Muscle layer of duodenum (tissue), 2 donors: ENCODE measurements around the gene RSBN1.
"Not testable (repeated sequence)": the region's sequence is repeated elsewhere in the genome, so short reads cannot be mapped to it uniquely, and the experiment has no call there.

Experiments
- H3K27ac ChIP-seq: one replicate; pipeline ENCODE4 v1.7.0; 2013; ENCODE audit warnings: mild to moderate bottlenecking, low read length
- H3K27me3 ChIP-seq: one replicate; pipeline ENCODE4 v1.7.0; 2013; ENCODE audit warnings: low read depth, mild to moderate bottlenecking, control low read depth, low read length
- H3K36me3 ChIP-seq, 2 donors: one replicate each; pipeline ENCODE4 v1.7.0; 2013; ENCODE audit warnings: low read length in 2 of 2, control low read depth in 1 of 2, mild to moderate bottlenecking in 1 of 2; ENCODE audit not compliant: insufficient read depth in 2 of 2, control insufficient read depth in 1 of 2
- H3K4me1 ChIP-seq, 2 donors: one replicate each; pipeline ENCODE4 v1.7.0; 2013; ENCODE audit warnings: low read length in 2 of 2, mild to moderate bottlenecking in 2 of 2, control low read depth in 1 of 2, moderate library complexity in 1 of 2; ENCODE audit not compliant: insufficient read depth in 2 of 2, control insufficient read depth in 1 of 2
- H3K4me3 ChIP-seq, 2 donors: one replicate each; pipeline ENCODE4 v1.7.0; 2013; ENCODE audit warnings: low read length in 2 of 2, low read depth in 1 of 2, mild to moderate bottlenecking in 1 of 2
- H3K9me3 ChIP-seq, 2 donors: one replicate each; pipeline ENCODE4 v1.7.0; 2013; ENCODE audit warnings: low read length in 2 of 2, control low read depth in 1 of 2, mild to moderate bottlenecking in 1 of 2; ENCODE audit not compliant: control insufficient read depth in 1 of 2
- donor health status: healthy.

RSBN1 gene

GRCh38 chr1:113732802-113733201 lies 79.5 kb downstream of the RSBN1 start:
- H3K27ac ChIP-seq: no peak overlapping the region
- no peaks in the 10 kb centered on the region for H3K27me3 ChIP-seq
- no peak overlapping the region for H3K4me3 ChIP-seq
- no peaks in the 10 kb centered on the region for H3K9me3 ChIP-seq
- H3K4me1 ChIP-seq: no peaks in the 10 kb centered on the region
- peaks cover 5 to 18% of the 10 kb centered on the region in 2 donors for H3K36me3 ChIP-seq

- H3K27ac ChIP-seq: no peak overlapping the region
- no peaks in the 10 kb centered on the region for H3K9me3 ChIP-seq
- peaks cover 0 to 31% of the 10 kb centered on the region in 2 donors for H3K36me3 ChIP-seq
- no peaks in the 10 kb centered on the region for H3K27me3 ChIP-seq
- H3K4me1 ChIP-seq: no peaks in the 10 kb centered on the region
- no peak overlapping the region for H3K4me3 ChIP-seq
Measured at GRCh38 chr1:113721010-113721409, 91.3 kb downstream of the RSBN1 start.

- H3K36me3 ChIP-seq: peaks cover 0 to 28% of the 10 kb centered on the region in 2 donors
- H3K27me3 ChIP-seq, H3K9me3 ChIP-seq, H3K4me1 ChIP-seq, H3K27ac ChIP-seq, H3K4me3 ChIP-seq: not testable (repeated sequence)
Measured at GRCh38 chr1:113718621-113719020, 93.7 kb downstream of the RSBN1 start.

- not testable (repeated sequence) for H3K4me1 ChIP-seq, H3K9me3 ChIP-seq, H3K27me3 ChIP-seq, H3K4me3 ChIP-seq, H3K27ac ChIP-seq
- H3K36me3 ChIP-seq: peaks cover 0 to 32% of the 10 kb centered on the region in 2 donors
Measured at GRCh38 chr1:113717506-113717905, 94.8 kb downstream of the RSBN1 start.

GRCh38 chr1:113714606-113715269 lies 97.5 kb downstream of the RSBN1 start:
- peaks cover 9 to 30% of the 10 kb centered on the region in 2 donors for H3K36me3 ChIP-seq
- H3K9me3 ChIP-seq: no peaks in the 10 kb centered on the region
- H3K27ac ChIP-seq: no peak overlapping the region
- no peaks in the 10 kb centered on the region for H3K4me1 ChIP-seq
- no peak overlapping the region for H3K4me3 ChIP-seq
- H3K27me3 ChIP-seq: no peaks in the 10 kb centered on the region
